Endodermal cell (in vitro differentiated cells): ENCODE measurements around the gene DMXL2. TPM values are rescaled to one million over a fixed set of nuclear protein-coding genes. Genes with fewer than 3 reads are reported as not detected.
A peak's percentile ranks its signal among the peaks of the same experiment; 100 is the strongest.

ENCODE experiments used
- DNase-seq: peaks from one replicate; pipeline ENCODE4 v3.0.0-alpha.2; 2017
- H3K27ac ChIP-seq: 2 replicates; pipeline ENCODE4 v1.5.1; 2013; ENCODE audit warnings: mild to moderate bottlenecking, low read depth, low read length, moderate library complexity
- H3K27me3 ChIP-seq: 2 replicates; pipeline ENCODE4 v1.6.1; 2013; ENCODE audit warnings: mild to moderate bottlenecking, low read length, moderate library complexity; ENCODE audit not compliant: insufficient read depth, control insufficient read depth, poor library complexity, severe bottlenecking
- H3K36me3 ChIP-seq: 2 replicates; pipeline ENCODE4 v1.7.0; 2013; ENCODE audit warnings: mild to moderate bottlenecking, low read length, moderate library complexity; ENCODE audit not compliant: control insufficient read depth, insufficient read depth
- H3K4me1 ChIP-seq: one replicate; pipeline ENCODE4 v1.7.0; 2013; ENCODE audit warnings: low read length; ENCODE audit not compliant: control insufficient read depth, insufficient read depth
- H3K4me3 ChIP-seq: 2 replicates; pipeline ENCODE4 v1.5.1; 2013; ENCODE audit warnings: mild to moderate bottlenecking, low read length, moderate library complexity
- H3K9ac ChIP-seq: 2 replicates; pipeline ENCODE4 v1.6.1; 2013; ENCODE audit warnings: mild to moderate bottlenecking, low read length, moderate library complexity; ENCODE audit not compliant: poor library complexity, severe bottlenecking; ENCODE audit errors: extremely low read depth
- H3K9me3 ChIP-seq: 2 replicates; pipeline ENCODE4 v1.6.1; 2013; ENCODE audit warnings: mild to moderate bottlenecking, low read length, moderate library complexity; ENCODE audit not compliant: control insufficient read depth
- H3K27ac Mint-ChIP-seq: 2 replicates; pipeline ENCODE4 v1.8.0; 2020; ENCODE audit warnings: mixed read lengths
- H3K27me3 Mint-ChIP-seq: 2 replicates; pipeline ENCODE4 v1.8.0; 2021; ENCODE audit warnings: mild to moderate bottlenecking, mixed read lengths; ENCODE audit not compliant: insufficient read depth
- H3K36me3 Mint-ChIP-seq: 2 replicates; pipeline ENCODE4 v1.8.0; 2020; ENCODE audit warnings: low read depth, mixed read lengths
- H3K4me1 Mint-ChIP-seq: 2 replicates; pipeline ENCODE4 v1.8.0; 2020; ENCODE audit warnings: mixed read lengths
- H3K4me3 Mint-ChIP-seq: 2 replicates; pipeline ENCODE4 v1.8.0; 2020; ENCODE audit warnings: mild to moderate bottlenecking, moderate library complexity, mixed read lengths
- H3K9me3 Mint-ChIP-seq: 2 replicates; pipeline ENCODE4 v1.8.0; 2020; ENCODE audit warnings: mild to moderate bottlenecking, mixed read lengths
- CTCF ChIP-seq: fragments of 200-600 bp; sonication (generic); conservative IDR thresholded peaks from 2 replicates; pipeline ENCODE4 v1.5.0; 2021; ENCODE audit warnings: antibody characterized with exemption, mild to moderate bottlenecking
- WGBS, 2 experiments: methylation state at CpG; one replicate each; pipeline versions ENCODE4 v1.1.5 to v1.1.7; 2013; ENCODE audit warnings: missing lambda C conversion rate in 2 of 2, mixed read lengths in 1 of 2; ENCODE audit not compliant: insufficient coverage in 1 of 2, insufficient read length in 1 of 2; 5-methylcytosine and 5-hydroxymethylcytosine counted together
- total RNA-seq, 2 donors: library from RNA; stranded (reverse); fragmentation: NEBNext Ultra II Directional in 1 of 2; extraction: Animal tissue kit (Norgen Biotek cat#: 25700) in 1 of 2; gene quantifications; 2 replicates in 1 of 2; 3 replicates in 1 of 2; pipeline ENCODE4 v1.2.1, GENCODE V29; 2021

Gene DMXL2
- total RNA-seq, 2 donors from 2014 or later = 20.8 to 31.5 TPM

GRCh38 chr15:51600114-51600513 is 22.5 kb downstream of the DMXL2 start:
- H3K36me3 Mint-ChIP-seq = no peaks in the 10 kb centered on the region
- H3K27me3 ChIP-seq = no peaks in the 10 kb centered on the region
- H3K9ac ChIP-seq = no peak overlapping the region
- TF ChIP-seq CTCF = no peak
- no peaks in the 10 kb centered on the region for H3K4me1 Mint-ChIP-seq
- no peaks in the 10 kb centered on the region for H3K9me3 ChIP-seq
- no peak overlapping the region for H3K4me3 Mint-ChIP-seq
- H3K36me3 ChIP-seq = no peaks in the 10 kb centered on the region
- H3K27me3 Mint-ChIP-seq = no peaks in the 10 kb centered on the region
- 90 to 100% methylated on average over 1 of the region's 1 CpG for WGBS, 2 experiments
- no peak overlapping the region for H3K27ac Mint-ChIP-seq
- no peaks in the 10 kb centered on the region for H3K4me1 ChIP-seq
- no peak overlapping the region for H3K4me3 ChIP-seq
- peaks cover 7% of the 10 kb centered on the region for H3K9me3 Mint-ChIP-seq
- no peak for DNase-seq
- no peak overlapping the region for H3K27ac ChIP-seq

DNA sequence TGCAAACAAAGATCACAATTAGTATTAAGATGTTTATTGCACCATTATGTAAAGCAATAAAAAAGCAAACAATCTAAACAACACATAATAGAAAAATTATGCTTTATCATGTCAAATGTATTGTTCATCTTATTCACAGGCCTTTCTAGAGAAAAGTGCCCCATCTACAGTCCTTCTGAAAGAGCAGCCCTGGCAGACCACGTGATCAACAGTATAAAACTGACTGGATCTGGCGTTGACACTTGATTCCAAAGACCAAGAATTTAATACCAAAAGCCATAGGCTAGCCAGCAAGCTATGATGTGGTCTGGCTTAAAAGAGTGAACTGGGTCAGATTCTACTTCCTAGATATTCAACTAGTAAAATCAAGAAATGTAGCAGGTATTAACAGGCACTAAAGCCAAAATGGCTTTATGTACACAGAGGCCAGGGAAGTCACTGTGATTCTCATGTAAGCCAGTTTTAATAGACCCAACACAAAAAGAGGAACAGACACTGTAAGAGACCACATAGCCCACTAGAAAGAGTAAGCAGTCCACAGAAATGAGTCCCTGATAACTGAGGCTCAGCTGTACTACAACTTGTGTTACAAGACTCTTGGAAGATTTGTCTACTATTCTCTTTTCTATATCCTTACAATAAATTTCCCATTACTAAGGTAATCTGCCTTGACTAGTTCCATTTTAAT is 32.5 kb downstream of the DMXL2 start:
- no peaks in the 10 kb centered on the region for H3K27me3 ChIP-seq
- Mint-ChIP-seq H3K4me3 (no peak overlapping the region), H3K36me3 (peaks cover 9% of the 10 kb centered on the region), H3K9me3 (peaks cover 63% of the 10 kb centered on the region), H3K27ac (no peak overlapping the region), H3K27me3 (peaks cover 4% of the 10 kb centered on the region), H3K4me1 (no peaks in the 10 kb centered on the region)
- WGBS, 2 experiments = 95 to 100% methylated on average over 1 to 2 of the region's 2 CpGs
- H3K4me3 ChIP-seq = peak overlapping the region; percentile 58
- H3K9ac ChIP-seq = no peak overlapping the region
- peaks cover 12% of the 10 kb centered on the region for H3K9me3 ChIP-seq
- H3K36me3 ChIP-seq = no peaks in the 10 kb centered on the region
- no peak for DNase-seq
- no peaks in the 10 kb centered on the region for H3K4me1 ChIP-seq
- TF ChIP-seq CTCF = no peak
- no peak overlapping the region for H3K27ac ChIP-seq

GRCh38 chr15:51588966-51589365 is 33.6 kb downstream of the DMXL2 start:
- DNase-seq = no peak
- Mint-ChIP-seq H3K27me3 (peaks cover 4% of the 10 kb centered on the region), H3K27ac (no peak overlapping the region), H3K4me3 (no peak overlapping the region), H3K36me3 (peaks cover 9% of the 10 kb centered on the region), H3K9me3 (peaks cover 60% of the 10 kb centered on the region), H3K4me1 (no peaks in the 10 kb centered on the region)
- no peak overlapping the region for H3K27ac ChIP-seq
- H3K9ac ChIP-seq = no peak overlapping the region
- TF ChIP-seq CTCF = no peak
- no peaks in the 10 kb centered on the region for H3K36me3 ChIP-seq
- 91 to 96% methylated on average over 3 of the region's 3 CpGs for WGBS, 2 experiments
- H3K4me3 ChIP-seq = no peak overlapping the region
- peaks cover 12% of the 10 kb centered on the region for H3K9me3 ChIP-seq
- no peaks in the 10 kb centered on the region for H3K27me3 ChIP-seq
- no peaks in the 10 kb centered on the region for H3K4me1 ChIP-seq
